Measurements from ENCODE around the gene CFHR2.
"Not testable (repeated sequence)": the region's sequence is repeated elsewhere in the genome, so short reads cannot be mapped to it uniquely, and the experiment has no call there.

GRCh38 chr1:196941474-196941873 lies 2.1 kb upstream of the CFHR2 start:
- not testable (repeated sequence) for TF ChIP-seq CTCF (conservative IDR thresholded peaks at IDR 0.05); ZFX (IDR thresholded peaks at IDR 0.05)

Measured in C4-2B (cell line).